ENCODE data around the gene BBS9.
"Not testable (repeated sequence)": the region's sequence is repeated elsewhere in the genome, so short reads cannot be mapped to it uniquely, and the experiment has no call there.

Gene BBS9

DNA sequence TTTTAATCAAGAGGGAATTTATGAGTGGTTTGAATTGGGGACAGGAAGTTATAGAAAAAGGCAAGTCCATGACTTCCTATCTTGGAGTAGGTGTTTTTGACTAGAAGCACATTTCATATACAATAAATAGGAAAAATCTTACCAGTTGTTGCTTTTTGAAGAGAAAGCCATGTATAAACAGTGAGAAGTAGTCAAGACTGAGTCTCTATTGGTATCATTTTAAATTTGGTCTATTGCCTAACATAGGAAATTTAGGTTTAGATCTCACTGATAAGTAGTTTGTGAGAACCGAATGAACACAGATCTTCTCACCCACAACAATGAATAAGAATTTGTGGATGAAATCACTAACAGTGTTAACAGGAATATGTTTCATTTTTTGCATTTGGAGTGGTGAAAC is 387.2 kb downstream of the BBS9 start:
- H3K9ac ChIP-seq (ENCODE audit: low read length), result no peak overlapping the region
- DNase-seq, result no peak
- H3K27ac ChIP-seq (ENCODE audit: low read length), result no peak overlapping the region
- no peaks in the 10 kb centered on the region for H3K9me3 ChIP-seq (replicated peaks; ENCODE audit: insufficient read depth, low read length)
- H3K4me2 ChIP-seq (ENCODE audit: low read depth, low read length), result no peak overlapping the region
- TF ChIP-seq EZH2phosphoT487 (IDR thresholded peaks at IDR 0.05; ENCODE audit: low read length), result no peak
- TF ChIP-seq, protein P1, sequence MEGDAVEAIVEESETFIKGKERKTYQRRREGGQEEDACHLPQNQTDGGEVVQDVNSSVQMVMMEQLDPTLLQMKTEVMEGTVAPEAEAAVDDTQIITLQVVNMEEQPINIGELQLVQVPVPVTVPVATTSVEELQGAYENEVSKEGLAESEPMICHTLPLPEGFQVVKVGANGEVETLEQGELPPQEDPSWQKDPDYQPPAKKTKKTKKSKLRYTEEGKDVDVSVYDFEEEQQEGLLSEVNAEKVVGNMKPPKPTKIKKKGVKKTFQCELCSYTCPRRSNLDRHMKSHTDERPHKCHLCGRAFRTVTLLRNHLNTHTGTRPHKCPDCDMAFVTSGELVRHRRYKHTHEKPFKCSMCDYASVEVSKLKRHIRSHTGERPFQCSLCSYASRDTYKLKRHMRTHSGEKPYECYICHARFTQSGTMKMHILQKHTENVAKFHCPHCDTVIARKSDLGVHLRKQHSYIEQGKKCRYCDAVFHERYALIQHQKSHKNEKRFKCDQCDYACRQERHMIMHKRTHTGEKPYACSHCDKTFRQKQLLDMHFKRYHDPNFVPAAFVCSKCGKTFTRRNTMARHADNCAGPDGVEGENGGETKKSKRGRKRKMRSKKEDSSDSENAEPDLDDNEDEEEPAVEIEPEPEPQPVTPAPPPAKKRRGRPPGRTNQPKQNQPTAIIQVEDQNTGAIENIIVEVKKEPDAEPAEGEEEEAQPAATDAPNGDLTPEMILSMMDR (IDR thresholded peaks at IDR 0.05; ENCODE audit: low read length), result no peak
- TF ChIP-seq EZH2 (optimal IDR thresholded peaks at IDR 0.05; ENCODE audit: low read depth, low read length), result no peak
- H2AFZ ChIP-seq (ENCODE audit: low read length), result no peak overlapping the region
- H3K9me2 ChIP-seq (replicated peaks; ENCODE audit: insufficient read depth, low read length), result no peaks in the 10 kb centered on the region
- H4K20me1 ChIP-seq (ENCODE audit: insufficient read depth, low read length), result no peaks in the 10 kb centered on the region
- no peaks in the 10 kb centered on the region for H3K4me1 ChIP-seq (ENCODE audit: low read length)
- H3K36me3 ChIP-seq (replicated peaks; ENCODE audit: insufficient read depth, low read length), result no peaks in the 10 kb centered on the region
- H3K4me3 ChIP-seq (ENCODE audit: low read length), result no peak overlapping the region
- no peaks in the 10 kb centered on the region for H3K27me3 ChIP-seq (replicated peaks; ENCODE audit: insufficient read depth, low read length)
- H3F3A ChIP-seq (ENCODE audit: insufficient read depth, low read length), result no peaks in the 10 kb centered on the region
- H3K79me2 ChIP-seq (ENCODE audit: low read length), result no peaks in the 10 kb centered on the region

DNA sequence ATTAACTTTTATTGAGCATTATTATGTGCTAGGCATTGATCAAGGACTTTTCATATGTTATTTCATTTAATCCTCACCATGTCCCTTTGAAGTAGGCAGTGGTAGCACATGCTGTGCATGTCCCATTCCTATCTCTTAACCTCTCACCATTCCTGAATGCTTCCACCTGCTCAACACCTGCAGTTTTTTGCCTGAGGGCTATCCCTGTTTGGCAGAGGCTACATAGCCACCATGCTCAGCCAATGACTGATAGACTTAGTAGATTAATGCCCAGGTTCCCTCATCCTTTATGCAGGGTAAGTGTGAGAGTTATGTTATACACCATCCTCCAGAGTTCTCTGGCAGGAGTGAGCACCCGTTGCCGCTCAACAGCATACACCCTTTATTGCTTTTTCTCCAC is 387.8 kb downstream of the BBS9 start:
- no peaks in the 10 kb centered on the region for H3K79me2 ChIP-seq (ENCODE audit: low read length)
- no peak for DNase-seq
- H3K27me3 ChIP-seq (replicated peaks; ENCODE audit: insufficient read depth, low read length), result no peaks in the 10 kb centered on the region
- H3K4me2 ChIP-seq (ENCODE audit: low read depth, low read length), result no peak overlapping the region
- no peaks in the 10 kb centered on the region for H3F3A ChIP-seq (ENCODE audit: insufficient read depth, low read length)
- H3K4me3 ChIP-seq (ENCODE audit: low read length), result no peak overlapping the region
- H3K27ac ChIP-seq (ENCODE audit: low read length), result no peak overlapping the region
- H3K36me3 ChIP-seq (replicated peaks; ENCODE audit: insufficient read depth, low read length), result no peaks in the 10 kb centered on the region
- H4K20me1 ChIP-seq (ENCODE audit: insufficient read depth, low read length), result no peaks in the 10 kb centered on the region
- no peaks in the 10 kb centered on the region for H3K4me1 ChIP-seq (ENCODE audit: low read length)
- H3K9me3 ChIP-seq (replicated peaks; ENCODE audit: insufficient read depth, low read length), result no peaks in the 10 kb centered on the region
- no peak overlapping the region for H3K9ac ChIP-seq (ENCODE audit: low read length)
- no peaks in the 10 kb centered on the region for H3K9me2 ChIP-seq (replicated peaks; ENCODE audit: insufficient read depth, low read length)
- TF ChIP-seq EZH2phosphoT487 (IDR thresholded peaks at IDR 0.05; ENCODE audit: low read length) (no peak), EZH2 (optimal IDR thresholded peaks at IDR 0.05; ENCODE audit: low read depth, low read length) (no peak)
- TF ChIP-seq, protein P1 (IDR thresholded peaks at IDR 0.05; ENCODE audit: low read length), result no peak
- H2AFZ ChIP-seq (ENCODE audit: low read length), result no peak overlapping the region

DNA sequence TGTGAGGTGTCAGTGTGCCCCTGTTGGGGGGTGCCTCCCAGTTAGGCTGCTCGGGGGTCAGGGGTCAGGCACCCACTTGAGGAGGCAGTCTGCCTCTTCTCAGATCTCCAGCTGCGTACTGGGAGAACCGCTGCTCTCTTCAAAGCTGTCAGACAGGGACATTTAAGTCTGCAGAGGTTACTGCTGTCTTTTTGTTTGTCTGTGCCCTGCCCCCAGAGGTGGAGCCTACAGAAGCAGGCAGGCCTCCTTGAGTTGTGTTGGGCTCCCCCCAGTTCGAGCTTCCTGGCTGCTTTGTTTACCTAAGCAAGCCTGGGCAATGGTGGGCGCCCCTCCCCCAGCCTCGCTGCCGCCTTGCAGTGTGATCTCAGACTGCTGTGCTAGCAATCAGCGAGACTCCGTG is 397.6 kb downstream of the BBS9 start:
- not testable (repeated sequence) for H3K9me2 ChIP-seq (replicated peaks; ENCODE audit: insufficient read depth, low read length); DNase-seq; H3K4me3 ChIP-seq (ENCODE audit: low read length)

DNA sequence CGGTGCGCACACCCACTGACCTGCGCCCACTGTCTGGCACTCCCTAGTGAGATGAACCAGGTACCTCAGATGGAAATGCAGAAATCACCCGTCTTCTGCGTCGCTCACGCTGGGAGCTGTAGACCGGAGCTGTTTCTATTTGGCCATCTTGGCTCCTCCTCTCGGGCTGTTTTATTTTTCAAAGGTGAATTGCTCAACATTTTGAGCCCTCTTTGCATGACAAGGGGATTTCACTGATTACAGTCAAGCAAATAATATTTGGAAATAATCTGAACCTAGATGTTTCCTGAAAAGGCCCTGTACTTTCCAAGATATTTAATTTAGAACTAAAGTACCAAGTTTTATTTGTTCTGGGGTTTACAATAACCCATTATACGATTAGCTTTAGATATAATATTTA is 398.2 kb downstream of the BBS9 start:
- not testable (repeated sequence) for H3F3A ChIP-seq (ENCODE audit: insufficient read depth, low read length); H4K20me1 ChIP-seq (ENCODE audit: insufficient read depth, low read length); H3K9me2 ChIP-seq (replicated peaks; ENCODE audit: insufficient read depth, low read length); H3K27me3 ChIP-seq (replicated peaks; ENCODE audit: insufficient read depth, low read length); H3K4me1 ChIP-seq (ENCODE audit: low read length); H3K4me2 ChIP-seq (ENCODE audit: low read depth, low read length); H3K27ac ChIP-seq (ENCODE audit: low read length); H3K4me3 ChIP-seq (ENCODE audit: low read length); H2AFZ ChIP-seq (ENCODE audit: low read length); H3K9ac ChIP-seq (ENCODE audit: low read length); H3K36me3 ChIP-seq (replicated peaks; ENCODE audit: insufficient read depth, low read length); H3K9me3 ChIP-seq (replicated peaks; ENCODE audit: insufficient read depth, low read length); H3K79me2 ChIP-seq (ENCODE audit: low read length); DNase-seq

More for the DNA sequence above, 397.6 kb downstream of the BBS9 start:
- H4K20me1 ChIP-seq (ENCODE audit: insufficient read depth, low read length); H3K9ac ChIP-seq (ENCODE audit: low read length); H2AFZ ChIP-seq (ENCODE audit: low read length); H3K79me2 ChIP-seq (ENCODE audit: low read length); H3K4me1 ChIP-seq (ENCODE audit: low read length); H3K27me3 ChIP-seq (replicated peaks; ENCODE audit: insufficient read depth, low read length); H3K27ac ChIP-seq (ENCODE audit: low read length); H3F3A ChIP-seq (ENCODE audit: insufficient read depth, low read length); H3K36me3 ChIP-seq (replicated peaks; ENCODE audit: insufficient read depth, low read length); H3K9me3 ChIP-seq (replicated peaks; ENCODE audit: insufficient read depth, low read length); H3K4me2 ChIP-seq (ENCODE audit: low read depth, low read length): not testable (repeated sequence)
